Subcutaneous adipose tissue (tissue), 4 donors: ENCODE measurements around the gene PDIA4. TPM values are rescaled to one million over a fixed set of nuclear protein-coding genes. Genes with fewer than 3 reads are reported as not detected.

Source experiments
- CTCF ChIP-seq: fragments of 450-650 bp; IDR thresholded peaks from one replicate; pipeline ENCODE4 v1.5.1; 2016; ENCODE audit warnings: low read depth, mild to moderate bottlenecking, control low read depth, antibody characterized with exemption, moderate library complexity
- total RNA-seq, 4 donors: library from RNA; depleted of rRNA; stranded (reverse); fragments of >200 nt; gene quantifications; one replicate each; pipeline ENCODE4 v1.1.0, GENCODE V29; 2016

PDIA4 gene
- total RNA-seq, 4 donors from 2014 or later, result 27.9 to 72.4 (median 56.3) TPM

- no peak for TF ChIP-seq CTCF
Observed at GRCh38 chr7:148987010-148987750, 41.1 kb downstream of the PDIA4 start.

GRCh38 chr7:148986742-148987009, 41.6 kb downstream of the PDIA4 start:
- no peak for TF ChIP-seq CTCF

DNA sequence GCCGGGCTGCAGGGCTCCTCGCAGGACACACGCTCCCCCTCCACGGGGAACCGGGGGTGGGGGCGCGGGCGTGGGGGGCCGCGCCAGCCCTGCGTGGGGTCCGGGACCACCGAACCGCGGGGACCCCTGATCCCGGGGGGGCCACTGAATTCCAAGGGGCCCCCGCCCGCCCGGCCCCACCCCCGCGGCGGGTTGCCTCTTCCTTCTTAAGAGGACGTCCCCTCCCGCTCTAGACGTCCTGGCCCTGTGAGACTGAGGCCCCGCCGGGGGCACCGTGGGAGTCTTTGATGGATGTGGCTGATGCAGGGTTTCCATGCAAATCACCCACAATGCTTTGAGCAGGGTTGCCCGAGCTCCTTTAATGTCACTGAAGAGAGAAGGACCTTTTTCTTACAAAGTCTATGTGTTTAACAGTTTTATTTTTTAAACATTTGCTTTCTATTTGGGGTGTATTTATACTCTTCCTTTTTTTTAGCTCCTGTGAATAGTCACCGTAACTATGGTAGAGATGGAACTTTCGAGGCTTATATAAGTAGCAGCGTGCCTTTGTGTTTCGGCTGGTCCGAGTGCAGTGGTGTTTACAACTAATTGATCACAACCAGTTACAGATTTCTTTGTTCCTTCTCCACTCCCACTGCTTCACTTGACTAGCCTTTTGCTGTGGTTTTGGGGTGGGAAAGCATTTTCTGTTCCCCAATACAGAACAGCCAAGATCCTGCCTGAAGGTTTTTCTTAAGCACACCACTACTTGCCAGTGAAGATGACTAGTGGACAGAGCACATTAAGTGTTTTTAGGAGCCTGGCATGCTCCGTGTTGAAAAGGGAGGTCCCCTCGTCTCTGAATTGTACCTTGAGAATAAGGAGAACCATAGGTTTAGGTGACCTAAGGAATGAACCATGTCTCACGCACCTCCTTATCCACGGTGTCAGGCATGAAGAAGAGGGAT, 44.8 kb downstream of the PDIA4 start:
- TF ChIP-seq CTCF, result no peak

GRCh38 chr7:148982654-148983199, 45.6 kb downstream of the PDIA4 start:
- TF ChIP-seq CTCF, result no peak

DNA sequence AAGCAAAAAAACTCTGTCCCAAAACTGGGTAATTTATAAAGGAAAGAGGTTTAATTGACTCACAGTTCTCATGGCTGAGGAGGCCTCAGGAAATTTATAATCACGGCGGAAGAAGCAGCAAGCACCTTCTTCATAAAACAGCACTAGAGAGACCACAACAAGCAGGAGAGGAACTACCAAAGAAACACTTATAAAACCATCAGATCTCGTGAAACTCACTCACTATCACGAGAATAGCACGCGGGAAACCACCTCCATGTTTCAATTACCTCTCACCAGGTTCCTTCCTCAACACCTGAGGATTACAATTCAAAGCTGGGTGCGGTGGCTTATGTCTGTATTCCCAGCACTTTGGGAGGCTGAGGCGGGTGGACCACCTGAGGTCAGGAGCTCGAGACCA, 48.5 kb downstream of the PDIA4 start:
- TF ChIP-seq CTCF, result no peak

DNA sequence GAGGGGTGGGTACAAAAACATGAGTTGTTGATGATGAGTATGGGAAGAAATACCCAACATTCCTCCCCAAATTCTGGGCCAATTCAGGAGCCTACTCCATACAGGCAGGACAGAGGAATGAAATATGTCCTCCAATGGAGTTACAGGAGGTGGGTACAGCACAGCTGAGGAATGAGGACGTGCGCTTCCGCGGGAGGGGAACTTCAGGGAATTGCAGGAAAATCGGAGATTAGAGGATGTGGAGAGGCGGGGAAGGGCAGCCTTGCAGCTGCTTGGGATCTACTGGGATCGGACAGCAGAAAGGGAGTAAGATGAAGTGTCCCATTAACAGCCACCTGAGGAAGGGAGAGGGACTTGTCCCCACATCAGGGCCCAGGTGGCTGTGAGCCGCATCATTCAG, 50.2 kb downstream of the PDIA4 start:
- no peak for TF ChIP-seq CTCF

DNA sequence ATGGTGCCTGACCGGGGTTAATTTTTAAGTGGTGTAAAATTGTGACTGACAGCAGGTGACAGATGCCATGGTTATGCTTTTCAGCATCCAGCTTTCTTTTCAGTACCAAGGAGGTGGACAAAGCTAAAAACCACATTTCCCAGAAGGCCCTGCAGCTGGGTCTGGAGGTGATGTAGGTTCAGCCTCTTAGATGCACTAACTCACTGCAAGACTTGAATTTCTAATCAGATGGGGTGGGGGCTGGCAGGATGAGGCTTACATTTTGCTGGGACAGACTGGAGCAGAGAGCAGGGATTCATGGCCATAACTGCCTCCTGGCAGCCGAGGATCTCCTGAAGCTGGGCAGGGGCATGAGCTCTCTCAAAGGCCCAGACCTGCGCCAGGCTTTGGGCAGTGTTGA, 52.4 kb downstream of the PDIA4 start:
- no peak for TF ChIP-seq CTCF
